IMR-90 (cell line): ENCODE data around the gene NEXMIF. TPM values are rescaled to one million over a fixed set of nuclear protein-coding genes. Genes with fewer than 3 reads are reported as not detected.

Experiments used
- ATAC-seq: fragments of 200-7000 bp; cut with Tn5 transposase; 2 replicates; pipeline ENCODE4 v1.9.1; 2020; ENCODE audit warnings: low read depth, mild to moderate bottlenecking, moderate library complexity
- BruUV-seq: library from RNA; stranded (reverse); fragments of 400-500 nt; replicated peaks from 2 replicates; lab custom pipeline; 2021; lab: Mats Ljungman, UMichigan
- CTCF ChIA-PET: fragments of 300-600 bp; formaldehyde crosslinking; extraction: SDS; loops from one replicate; lab custom pipeline; 2021; ENCODE audit warnings: antibody characterized with exemption; lab: Yijun Ruan, JAX
- POLR2A ChIA-PET: fragments of 300-600 bp; sonication (Branson Sonifier 250); formaldehyde crosslinking; loops from one replicate; lab custom pipeline; 2022; ENCODE audit warnings: antibody characterized with exemption; ENCODE audit not compliant: unreplicated experiment; lab: Charles Lee
- DNase-seq: peaks from one replicate; pipeline ENCODE4 v3.0.0; 2013
- H2AFZ ChIP-seq: replicated peaks from 2 replicates; pipeline ENCODE3; 2013; ENCODE audit warnings: low read length, mild to moderate bottlenecking; ENCODE audit not compliant: poor library complexity
- H2AK5ac ChIP-seq: 2 replicates; pipeline ENCODE4 v1.6.1; 2013; ENCODE audit warnings: low read depth, low read length, inconsistent platforms
- H2AK9ac ChIP-seq: replicated peaks from 2 replicates; pipeline ENCODE3; 2013; ENCODE audit warnings: mild to moderate bottlenecking, low read depth, low read length, moderate library complexity; ENCODE audit not compliant: poor library complexity
- H2BK120ac ChIP-seq: 2 replicates; pipeline ENCODE4 v1.6.1; 2013; ENCODE audit warnings: low read depth, low read length, inconsistent platforms
- H2BK15ac ChIP-seq: 3 replicates; pipeline ENCODE4 v1.6.1; 2013; ENCODE audit warnings: low read depth, low read length, inconsistent platforms
- H2BK20ac ChIP-seq: 2 replicates; pipeline ENCODE4 v1.6.1; 2013; ENCODE audit warnings: low read depth, mild to moderate bottlenecking, inconsistent platforms, low read length, moderate library complexity
- H2BK5ac ChIP-seq: 2 replicates; pipeline ENCODE4 v1.6.1; 2013; ENCODE audit warnings: mild to moderate bottlenecking, low read depth, low read length, inconsistent platforms; ENCODE audit not compliant: poor library complexity, severe bottlenecking
- H3K14ac ChIP-seq: replicated peaks from 2 replicates; pipeline ENCODE4 v1.6.1; 2013; ENCODE audit warnings: low read depth, low read length, inconsistent platforms
- H3K18ac ChIP-seq: 2 replicates; pipeline ENCODE4 v1.6.1; 2013; ENCODE audit warnings: low read depth, low read length, control low read depth
- H3K23ac ChIP-seq: 2 replicates; pipeline ENCODE4 v1.6.1; 2013; ENCODE audit warnings: low read depth, low read length, inconsistent platforms
- H3K27ac ChIP-seq: 2 replicates; pipeline ENCODE4 v1.5.1; 2013; ENCODE audit warnings: mild to moderate bottlenecking, control low read depth, low read length; ENCODE audit not compliant: insufficient read depth
- H3K27me3 ChIP-seq: 2 replicates; pipeline ENCODE4 v1.6.1; 2013; ENCODE audit warnings: low read length; ENCODE audit not compliant: control insufficient read depth, insufficient read depth
- H3K36me3 ChIP-seq: 2 replicates; pipeline ENCODE4 v1.6.1; 2013; ENCODE audit warnings: low read length, mixed read lengths; ENCODE audit not compliant: control insufficient read depth, insufficient read depth
- H3K4ac ChIP-seq: 2 replicates; pipeline ENCODE4 v1.6.1; 2013; ENCODE audit warnings: low read depth, low read length, inconsistent platforms
- H3K4me1 ChIP-seq: 2 replicates; pipeline ENCODE4 v1.6.1; 2013; ENCODE audit warnings: low read length, mixed read lengths; ENCODE audit not compliant: control insufficient read depth, insufficient read depth
- H3K4me2 ChIP-seq: 2 replicates; pipeline ENCODE4 v1.6.1; 2013; ENCODE audit warnings: low read depth, mild to moderate bottlenecking, control low read depth, low read length, moderate library complexity
- H3K4me3 ChIP-seq: 2 replicates; pipeline ENCODE4 v1.5.1; 2013; ENCODE audit warnings: low read depth, mild to moderate bottlenecking, control low read depth, low read length, moderate library complexity; ENCODE audit not compliant: insufficient read depth
- H3K56ac ChIP-seq: 2 replicates; pipeline ENCODE4 v1.6.1; 2013; ENCODE audit warnings: low read length, inconsistent platforms; ENCODE audit not compliant: insufficient read depth; ENCODE audit errors: extremely low read depth
- H3K79me1 ChIP-seq, 2 experiments: 2 replicates each; pipeline ENCODE4 v1.6.1; 2013; ENCODE audit warnings: low read length in 2 of 2, inconsistent platforms in 1 of 2, low read depth in 1 of 2
- H3K9ac ChIP-seq: 2 replicates; pipeline ENCODE4 v1.6.1; 2013; ENCODE audit warnings: low read depth, low read length, control low read depth
- H3K9me1 ChIP-seq: 2 replicates; pipeline ENCODE4 v1.6.1; 2013; ENCODE audit warnings: low read length, inconsistent platforms; ENCODE audit not compliant: insufficient read depth
- H3K9me3 ChIP-seq: 2 replicates; pipeline ENCODE4 v1.6.1; 2013; ENCODE audit warnings: low read length; ENCODE audit not compliant: control insufficient read depth, insufficient read depth
- H4K20me1 ChIP-seq: 2 replicates; pipeline ENCODE4 v1.6.1; 2013; ENCODE audit warnings: low read length, inconsistent platforms; ENCODE audit not compliant: insufficient read depth
- H4K5ac ChIP-seq: 2 replicates; pipeline ENCODE4 v1.6.1; 2013; ENCODE audit warnings: mild to moderate bottlenecking, low read depth, low read length, control low read depth
- H4K8ac ChIP-seq, 2 experiments: 2 replicates each; pipeline ENCODE4 v1.6.1; 2013; ENCODE audit warnings: low read depth in 2 of 2, low read length in 2 of 2, control low read depth in 1 of 2, inconsistent platforms in 1 of 2
- H4K91ac ChIP-seq: 2 replicates; pipeline ENCODE4 v1.6.1; 2013; ENCODE audit warnings: low read depth, low read length, inconsistent platforms; ENCODE audit not compliant: insufficient read depth
- BHLHE40 ChIP-seq: fragments of 150-350 bp; IDR thresholded peaks from 2 replicates; pipeline ENCODE4 v1.6.1; 2016; ENCODE audit warnings: mild to moderate bottlenecking, low read depth, low read length
- CEBPB ChIP-seq: IDR thresholded peaks from 2 replicates; pipeline ENCODE4 v1.6.1; 2012; ENCODE audit warnings: low read depth, low read length, improper control_type of control experiment
- CHD1 ChIP-seq: IDR thresholded peaks from 2 replicates; pipeline ENCODE4 v1.6.1; 2012; ENCODE audit warnings: low read depth, low read length, improper control_type of control experiment
- ELK1 ChIP-seq: fragments of 150-350 bp; IDR thresholded peaks from 2 replicates; pipeline ENCODE4 v1.6.1; 2016; ENCODE audit warnings: low read depth, mild to moderate bottlenecking, low read length, moderate library complexity, borderline replicate concordance
- FOS ChIP-seq: fragments of 150-350 bp; IDR thresholded peaks from 2 replicates; pipeline ENCODE4 v1.6.1; 2016; ENCODE audit warnings: low read depth, low read length
- MAFK ChIP-seq: IDR thresholded peaks from 2 replicates; pipeline ENCODE4 v1.6.1; 2012; ENCODE audit warnings: low read depth, low read length, improper control_type of control experiment
- MAZ ChIP-seq: IDR thresholded peaks from 2 replicates; pipeline ENCODE4 v1.6.1; 2012; ENCODE audit warnings: low read depth, mild to moderate bottlenecking, low read length, improper control_type of control experiment, moderate library complexity, borderline replicate concordance
- POLR2A ChIP-seq: IDR thresholded peaks from 2 replicates; pipeline ENCODE4 v1.6.1; 2012; ENCODE audit warnings: mild to moderate bottlenecking, low read depth, low read length
- RCOR1 ChIP-seq: IDR thresholded peaks from 2 replicates; pipeline ENCODE4 v1.6.1; 2012; ENCODE audit warnings: mild to moderate bottlenecking, low read length, improper control_type of control experiment; ENCODE audit not compliant: insufficient replicate concordance
- RFX5 ChIP-seq: IDR thresholded peaks from 2 replicates; pipeline ENCODE4 v1.8.0; 2012; ENCODE audit warnings: low read depth, mild to moderate bottlenecking, low read length, moderate library complexity
- WGBS, 2 experiments: methylation state at CpG; one replicate each; pipeline versions ENCODE4 v1.1.5 to v1.1.7; 2013; ENCODE audit warnings: missing lambda C conversion rate in 2 of 2; ENCODE audit not compliant: insufficient read length in 1 of 2; ENCODE audit errors: extremely low coverage in 2 of 2; 5-methylcytosine and 5-hydroxymethylcytosine counted together
- dilution Hi-C: fragments of 300-500 bp; cut with HindIII; formaldehyde crosslinking; loops from one replicate; pipeline ENCODE4 v1.14.3; 2018; ENCODE audit warnings: low sequenced_read_pairs; ENCODE audit not compliant: unreplicated experiment
- in situ Hi-C: fragments of 300-500 bp; cut with MboI; formaldehyde crosslinking; loops from 3 replicates; pipeline ENCODE4 v1.14.3; 2019; ENCODE audit warnings: low sequenced_read_pairs, inconsistent platforms, mixed read lengths
- intact Hi-C: fragments of 100-400 bp; cut with micrococcal nuclease; formaldehyde crosslinking; loops from 2 replicates; pipeline ENCODE4 v1.10.0; 2022
- polyA plus RNA-seq, 3 experiments: library from polyadenylated mRNA; depleted of rRNA; stranded (reverse); fragments of >200 nt; gene quantifications; 2 replicates each; pipeline ENCODE4 v1.2.3, GENCODE V29; 2012; ENCODE audit warnings: low replicate concordance in 1 of 3
- total RNA-seq: library from RNA; depleted of rRNA; stranded (reverse); fragments of >200 nt; gene quantifications from 2 replicates; pipeline ENCODE4 v1.2.3, GENCODE V29; 2012
- TF ChIP-seq, protein P1 (sequence below): fragments of 150-350 bp; IDR thresholded peaks from 2 replicates; pipeline ENCODE4 v1.6.1; 2017; ENCODE audit warnings: mild to moderate bottlenecking, antibody characterized with exemption, low read length, low read depth

Gene NEXMIF
- total and polyA plus RNA-seq, 2 of the 4 experiments (the other 2 are of a cell fraction), result not detected

DNA sequence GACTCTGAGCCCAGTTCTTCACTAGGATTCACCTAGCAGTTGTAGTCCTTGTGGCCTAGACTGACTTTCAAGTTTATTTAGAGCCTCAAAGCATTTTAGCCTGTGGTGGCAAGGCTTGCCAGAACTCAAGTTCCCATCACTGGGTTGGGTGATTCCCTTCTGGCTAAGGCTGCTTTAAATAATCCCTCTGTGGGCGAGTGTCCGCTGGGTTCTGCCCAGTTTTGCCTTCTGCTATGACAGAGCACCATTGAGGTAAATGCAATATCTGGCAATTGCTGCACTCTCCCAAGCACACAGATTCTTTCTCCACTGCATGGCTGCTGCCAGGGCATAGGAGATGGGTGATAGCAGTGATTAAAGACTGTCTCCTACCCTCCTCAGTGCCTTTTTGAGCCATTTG lies 220.0 kb downstream of the NEXMIF start:
- no peak overlapping the region for H3K9ac ChIP-seq
- no peak overlapping the region for H2AFZ ChIP-seq
- H4K8ac ChIP-seq, result no peak overlapping the region
- H2BK120ac ChIP-seq, result no peak overlapping the region
- ATAC-seq, result no peak
- H3K4me3 ChIP-seq, result no peak overlapping the region
- no peaks in the 10 kb centered on the region; the same call in none of the 2 replicates for H3K27me3 ChIP-seq
- no peak overlapping the region for H2AK9ac ChIP-seq
- no peaks in the 10 kb centered on the region for H3K9me1 ChIP-seq
- no peaks in the 10 kb centered on the region for H4K20me1 ChIP-seq
- H3K4me1 ChIP-seq, result no peaks in the 10 kb centered on the region
- H3K56ac ChIP-seq, result no peak overlapping the region
- no peak for DNase-seq
- H4K91ac ChIP-seq, result no peak overlapping the region
- H3K18ac ChIP-seq, result no peak overlapping the region
- no peak overlapping the region for H4K5ac ChIP-seq
- no peak overlapping the region for H3K4me2 ChIP-seq
- ChIA-PET POLR2A (no interaction called here), CTCF (no interaction called here)
- H2BK20ac ChIP-seq, result no peak overlapping the region
- in situ Hi-C loops (no loop called here), intact Hi-C loops (no loop called here), dilution Hi-C loops (no loop called here)
- no peaks in the 10 kb centered on the region for H3K36me3 ChIP-seq
- H3K9me3 ChIP-seq, result no peaks in the 10 kb centered on the region
- H3K79me1 ChIP-seq, result no peaks in the 10 kb centered on the region
- H3K14ac ChIP-seq, result no peak overlapping the region
- no TSS peak for BruUV-seq
- H2AK5ac ChIP-seq, result no peak overlapping the region
- 90% methylated on average over 2 of the region's 2 CpGs; no CpG with 5 or more reads in 1 of the 2 experiments for WGBS, 2 experiments
- TF ChIP-seq POLR2A, result no peak
- TF ChIP-seq CEBPB, result no peak
- no peak for TF ChIP-seq MAFK
- no peak for TF ChIP-seq RFX5
- TF ChIP-seq CHD1, result no peak
- TF ChIP-seq FOS, result no peak
- no peak for TF ChIP-seq MAZ
- no peak for TF ChIP-seq ELK1
- TF ChIP-seq, protein P1, sequence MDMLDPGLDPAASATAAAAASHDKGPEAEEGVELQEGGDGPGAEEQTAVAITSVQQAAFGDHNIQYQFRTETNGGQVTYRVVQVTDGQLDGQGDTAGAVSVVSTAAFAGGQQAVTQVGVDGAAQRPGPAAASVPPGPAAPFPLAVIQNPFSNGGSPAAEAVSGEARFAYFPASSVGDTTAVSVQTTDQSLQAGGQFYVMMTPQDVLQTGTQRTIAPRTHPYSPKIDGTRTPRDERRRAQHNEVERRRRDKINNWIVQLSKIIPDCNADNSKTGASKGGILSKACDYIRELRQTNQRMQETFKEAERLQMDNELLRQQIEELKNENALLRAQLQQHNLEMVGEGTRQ, result no peak
- no peak for TF ChIP-seq RCOR1
- TF ChIP-seq BHLHE40, result no peak
- H3K4ac ChIP-seq, result no peak overlapping the region
- no peak overlapping the region for H3K23ac ChIP-seq
- H2BK5ac ChIP-seq, result no peak overlapping the region
- H2BK15ac ChIP-seq, result no peak overlapping the region
- no peak overlapping the region for H3K27ac ChIP-seq
